ENCODE data around the gene SEMA4C.
A peak's percentile ranks its signal among the peaks of the same experiment; 100 is the strongest.

The SEMA4C gene

DNA sequence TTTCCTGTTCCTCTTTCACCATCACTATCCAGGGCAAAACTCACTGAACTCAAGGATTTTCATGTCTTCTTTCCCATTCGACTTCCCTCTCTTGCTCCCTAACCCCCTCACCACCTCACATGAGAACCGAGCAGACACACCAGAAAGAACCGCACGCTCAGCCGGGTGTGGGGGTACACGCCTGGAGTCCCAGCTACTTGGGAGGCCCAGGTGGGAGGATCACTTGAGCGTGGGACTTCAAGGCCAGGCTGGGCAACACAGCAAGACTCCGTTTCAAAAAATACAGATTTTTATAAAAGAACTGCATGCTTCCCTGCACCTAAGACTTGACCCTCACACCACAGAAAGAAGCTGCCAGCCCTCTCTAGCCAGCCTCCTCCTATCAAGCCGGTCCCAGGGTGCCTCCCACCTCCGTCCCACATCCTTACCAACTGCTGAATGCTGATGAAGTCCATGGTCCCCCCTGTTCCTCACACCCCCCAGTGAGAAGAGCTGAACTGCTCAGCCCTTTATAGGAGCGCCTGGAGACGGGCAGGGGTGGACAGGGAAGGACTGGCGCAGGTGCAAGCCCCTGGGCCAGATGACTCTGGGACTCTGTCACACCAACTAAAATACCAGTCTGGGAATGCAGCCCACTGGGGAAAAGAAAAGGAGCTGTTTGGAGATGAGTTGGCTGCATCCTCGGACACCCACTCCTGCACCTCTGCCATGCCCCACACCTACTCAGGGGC lies 26.2 kb downstream of the SEMA4C start, which contains the start of gene ANKRD23:
ANKRD23 (minus strand) TSS at position 484 of the 731 bp plus-strand sequence; CDS start at position 455, 29 bp downstream.
- TF ChIP-seq POLR2A (IDR thresholded peaks at IDR 0.05; ENCODE audit: low read length) (no peak), GATA1 (IDR thresholded peaks at IDR 0.05; ENCODE audit: low read depth, low read length) (no peak)
- no peak for DNase-seq

DNA sequence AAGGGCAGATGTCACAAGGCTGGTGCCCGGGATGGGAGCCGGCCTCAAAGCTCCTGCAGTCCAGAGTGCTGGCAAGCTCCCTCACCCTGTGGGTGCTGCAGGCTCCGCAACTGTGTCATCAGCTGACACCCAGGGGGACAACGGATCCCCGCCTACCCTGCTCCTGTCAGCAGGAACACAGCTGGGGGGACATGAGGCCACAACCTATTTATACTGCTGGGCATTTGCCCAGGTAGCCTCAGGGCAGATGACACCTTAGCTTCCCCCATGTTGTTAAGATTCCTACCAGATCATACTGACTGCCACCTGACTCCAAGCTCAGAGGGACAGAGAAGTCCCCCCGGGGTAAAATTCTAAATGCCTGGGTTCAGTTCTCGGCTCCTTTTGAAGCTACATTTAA lies 27.3 kb downstream of the SEMA4C start:
- no peak for TF ChIP-seq POLR2A (IDR thresholded peaks at IDR 0.05; ENCODE audit: low read length)
- no peak for TF ChIP-seq GATA1 (IDR thresholded peaks at IDR 0.05; ENCODE audit: low read depth, low read length)
- no peak for DNase-seq

DNA sequence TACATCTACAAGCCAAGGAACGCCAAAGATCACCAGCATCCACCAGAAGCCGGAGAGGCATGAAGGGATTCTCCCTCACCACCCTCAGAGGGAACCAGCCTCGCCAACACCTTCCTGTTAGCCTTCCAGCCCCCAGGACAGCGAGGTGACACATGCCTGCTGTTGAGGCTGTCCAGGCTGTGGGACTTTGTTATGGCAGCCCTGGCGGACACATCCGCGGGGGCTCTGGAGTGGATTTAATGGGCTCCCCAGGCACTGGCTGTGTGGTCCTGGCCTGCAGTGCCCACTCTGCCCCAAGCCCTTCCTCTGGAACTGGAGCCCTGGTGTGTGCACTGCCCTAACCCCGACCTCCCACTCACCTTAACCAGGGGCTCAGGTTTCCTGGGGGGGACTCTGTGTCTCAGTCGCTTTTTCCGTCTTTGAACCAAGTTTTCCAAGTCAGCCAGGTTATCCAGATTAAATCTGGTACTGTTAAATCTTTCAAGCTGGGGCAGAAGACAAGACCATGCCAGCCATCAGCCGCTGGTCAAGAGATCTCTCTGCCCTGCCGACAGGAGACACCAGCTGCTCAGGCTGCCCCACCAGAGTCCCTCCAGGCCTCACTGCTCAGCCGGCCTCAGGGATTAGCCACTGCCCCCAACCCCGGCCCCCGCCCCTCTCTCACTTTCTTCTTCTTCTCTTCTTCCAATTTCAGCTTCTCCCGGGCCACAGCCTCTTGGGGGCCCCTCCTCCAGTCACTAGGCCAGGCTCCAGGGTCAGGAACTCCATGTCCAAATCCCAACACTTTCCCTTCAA lies 28.0 kb downstream of the SEMA4C start:
- no peak for DNase-seq
- TF ChIP-seq GATA1 (IDR thresholded peaks at IDR 0.05; ENCODE audit: low read depth, low read length) (no peak), POLR2A (IDR thresholded peaks at IDR 0.05; ENCODE audit: low read length) (no peak)

DNA sequence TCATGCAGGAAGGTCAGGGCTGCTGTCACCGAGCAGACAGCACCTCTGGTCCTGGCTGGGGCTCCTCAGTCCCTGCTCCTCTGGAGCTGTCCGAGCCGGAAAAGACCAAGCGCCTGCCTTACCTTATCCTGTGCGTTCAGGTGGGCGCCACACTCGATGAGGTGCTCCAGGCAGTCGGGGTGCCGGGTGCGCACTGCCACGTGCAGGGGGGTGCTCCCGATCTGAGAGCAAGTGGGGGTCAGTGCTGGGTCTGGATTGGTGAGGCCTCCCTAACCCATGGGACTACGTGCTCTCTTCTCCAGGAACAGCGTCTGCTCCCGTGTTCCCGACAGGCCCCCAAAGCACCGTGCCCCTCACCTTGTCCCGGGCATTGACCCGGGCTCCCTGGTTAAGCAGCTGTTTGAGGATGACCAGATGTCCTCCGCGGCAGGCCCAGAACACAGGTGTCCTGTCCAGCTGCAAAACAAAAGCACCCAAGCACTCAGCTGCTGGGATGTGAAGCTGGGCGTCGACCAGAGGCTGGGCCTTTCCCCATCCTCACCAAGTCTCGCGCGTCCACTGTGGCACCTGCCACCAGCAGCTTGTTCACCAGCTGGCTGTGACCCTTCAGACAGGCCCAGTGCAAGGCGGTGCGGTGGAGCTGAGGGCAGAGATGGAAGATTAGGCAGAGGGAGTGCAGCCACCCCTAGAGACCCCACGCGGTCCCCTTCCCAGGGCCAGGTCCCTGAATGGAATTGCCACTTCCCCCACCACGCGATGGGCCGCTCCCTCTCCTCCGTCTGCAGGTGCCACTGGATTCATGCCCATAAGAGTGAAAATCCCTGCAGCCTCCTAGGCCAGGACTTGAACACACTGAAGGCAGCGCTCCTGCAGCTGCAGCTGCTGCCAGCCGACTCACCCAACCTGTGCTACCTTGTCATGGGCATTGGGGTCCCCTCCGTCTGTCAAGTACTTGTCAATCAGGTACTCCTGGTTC lies 29.7 kb downstream of the SEMA4C start:
- TF ChIP-seq POLR2A (IDR thresholded peaks at IDR 0.05; ENCODE audit: low read length) (no peak), GATA1 (IDR thresholded peaks at IDR 0.05; ENCODE audit: low read depth, low read length) (no peak)
- DNase-seq = no peak

DNA sequence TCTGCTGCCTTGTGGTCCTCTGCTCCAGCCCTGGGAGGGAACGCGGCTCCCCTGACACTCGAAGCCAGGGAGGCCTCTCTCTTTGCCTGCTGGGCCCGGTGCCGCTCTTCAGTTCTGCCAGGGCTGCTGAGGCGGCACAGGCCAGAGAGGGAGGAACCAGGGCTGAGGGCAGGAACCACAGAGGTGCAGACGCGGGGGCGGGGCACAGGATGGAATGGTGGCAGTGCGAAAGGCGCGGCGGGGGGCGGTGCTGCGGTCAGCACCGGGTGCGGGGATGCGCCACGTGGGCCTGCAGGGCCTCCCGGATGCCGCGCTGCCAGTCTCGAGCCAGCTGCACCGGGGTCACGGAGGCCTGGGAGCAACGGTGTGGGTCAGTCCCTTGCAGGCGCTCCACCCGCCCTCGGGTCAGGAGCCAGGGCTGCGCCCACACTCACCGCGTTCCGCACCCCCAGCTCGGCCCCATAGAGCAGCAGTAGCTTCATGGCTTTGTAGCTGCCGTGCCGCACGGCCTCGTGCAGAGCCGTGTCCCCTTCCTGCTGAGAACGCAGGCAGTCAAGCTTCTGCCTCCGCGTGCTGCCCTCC lies 30.5 kb downstream of the SEMA4C start:
- peak in 1 of 2 experiments; percentile 34 for DNase-seq

DNA sequence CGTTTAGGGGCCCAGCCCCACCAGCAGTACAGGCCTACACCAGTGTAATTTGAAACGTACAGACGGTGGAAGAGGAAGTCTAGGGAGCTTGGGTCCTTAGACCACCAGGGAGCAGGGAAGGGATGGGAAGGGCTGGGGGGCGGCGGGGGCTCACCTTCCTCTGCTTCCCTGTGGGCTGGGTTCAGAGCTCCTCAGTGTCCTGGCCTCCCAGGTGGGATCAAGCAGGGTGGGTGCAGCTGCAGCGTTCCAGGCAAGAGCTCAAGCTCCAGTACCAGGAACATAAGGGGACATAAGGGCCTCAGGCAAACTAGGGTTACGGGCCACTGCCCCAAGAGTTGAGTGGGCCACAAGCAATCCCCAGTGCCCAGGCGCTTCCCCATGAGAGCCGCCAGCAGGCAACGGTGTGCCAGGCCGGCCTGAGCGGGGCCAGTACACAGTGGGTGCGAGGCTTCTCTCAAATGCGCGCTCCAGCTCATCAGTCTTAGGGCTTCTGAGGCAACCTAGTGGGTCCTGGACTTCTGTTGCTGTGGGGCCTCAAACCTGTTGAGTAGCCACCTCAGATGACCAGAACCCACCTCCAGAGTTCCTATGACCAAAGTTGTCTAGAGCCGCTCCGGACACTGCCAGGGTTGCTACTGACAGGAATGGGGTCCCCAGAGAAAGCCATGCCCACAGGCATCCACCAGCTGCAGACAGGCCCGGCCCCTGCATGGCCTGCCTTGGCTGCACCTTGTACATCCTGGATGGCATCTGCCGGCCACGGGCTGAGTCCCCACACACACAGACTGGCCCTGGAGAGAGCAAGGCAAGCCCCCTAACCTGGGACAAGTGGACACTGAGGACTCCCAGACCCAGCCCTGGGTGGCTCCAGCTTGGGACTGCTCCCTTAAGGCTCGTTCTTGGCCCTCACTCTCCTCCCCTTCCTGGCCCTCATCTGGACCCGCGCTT lies 31.3 kb downstream of the SEMA4C start:
- no peak for DNase-seq
- TF ChIP-seq GATA1 (IDR thresholded peaks at IDR 0.05; ENCODE audit: low read depth, low read length) (no peak), POLR2A (IDR thresholded peaks at IDR 0.05; ENCODE audit: low read length) (no peak)

More for the DNA sequence above, 30.5 kb downstream of the SEMA4C start:
- no peak for TF ChIP-seq POLR2A (IDR thresholded peaks at IDR 0.05; ENCODE audit: low read length)

DNA sequence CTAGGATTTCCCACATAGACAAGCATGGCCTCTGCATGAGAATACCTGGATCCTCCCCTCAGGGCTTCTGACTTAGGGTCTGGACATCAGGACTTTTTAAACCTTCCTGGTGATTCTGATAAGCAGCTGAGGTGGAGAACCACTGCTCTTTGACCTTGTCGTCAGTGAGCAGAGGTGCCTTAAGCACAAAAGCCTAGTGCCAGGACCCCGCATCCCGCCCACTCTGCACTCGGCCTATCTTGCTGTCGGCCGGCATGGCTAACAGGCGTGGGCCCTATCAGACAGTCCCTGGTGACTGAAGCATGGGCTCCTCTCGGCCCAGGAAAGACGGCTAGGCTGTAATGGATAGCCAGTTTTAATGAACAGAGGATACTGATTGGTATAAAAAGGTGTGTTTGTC lies 32.3 kb downstream of the SEMA4C start:
- TF ChIP-seq GATA1 (IDR thresholded peaks at IDR 0.05; ENCODE audit: low read depth, low read length) (no peak), POLR2A (IDR thresholded peaks at IDR 0.05; ENCODE audit: low read length) (no peak)
- no peak for DNase-seq

DNA sequence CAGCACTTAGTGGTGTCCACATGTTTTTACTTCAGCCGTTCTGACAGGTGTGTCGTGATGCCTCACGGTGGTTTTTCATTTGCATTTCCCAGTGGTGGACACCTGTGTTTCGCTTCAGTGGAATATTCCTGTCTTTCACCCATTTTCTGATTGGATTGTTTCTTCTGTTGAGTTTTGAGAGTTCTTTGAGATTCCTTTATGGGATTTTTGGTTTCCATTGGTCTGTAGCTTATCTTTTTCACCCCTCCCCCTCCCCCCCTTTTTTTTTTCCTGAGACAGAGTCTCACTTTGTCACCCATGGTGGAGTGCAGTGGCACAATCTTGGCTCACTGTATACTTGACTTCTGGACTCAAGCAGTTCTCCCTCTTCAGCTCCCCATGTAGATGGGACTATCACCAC lies 34.0 kb downstream of the SEMA4C start:
- TF ChIP-seq POLR2A (IDR thresholded peaks at IDR 0.05; ENCODE audit: low read length) = no peak
- TF ChIP-seq GATA1 (IDR thresholded peaks at IDR 0.05; ENCODE audit: low read depth, low read length) = no peak
- no peak for DNase-seq

DNA sequence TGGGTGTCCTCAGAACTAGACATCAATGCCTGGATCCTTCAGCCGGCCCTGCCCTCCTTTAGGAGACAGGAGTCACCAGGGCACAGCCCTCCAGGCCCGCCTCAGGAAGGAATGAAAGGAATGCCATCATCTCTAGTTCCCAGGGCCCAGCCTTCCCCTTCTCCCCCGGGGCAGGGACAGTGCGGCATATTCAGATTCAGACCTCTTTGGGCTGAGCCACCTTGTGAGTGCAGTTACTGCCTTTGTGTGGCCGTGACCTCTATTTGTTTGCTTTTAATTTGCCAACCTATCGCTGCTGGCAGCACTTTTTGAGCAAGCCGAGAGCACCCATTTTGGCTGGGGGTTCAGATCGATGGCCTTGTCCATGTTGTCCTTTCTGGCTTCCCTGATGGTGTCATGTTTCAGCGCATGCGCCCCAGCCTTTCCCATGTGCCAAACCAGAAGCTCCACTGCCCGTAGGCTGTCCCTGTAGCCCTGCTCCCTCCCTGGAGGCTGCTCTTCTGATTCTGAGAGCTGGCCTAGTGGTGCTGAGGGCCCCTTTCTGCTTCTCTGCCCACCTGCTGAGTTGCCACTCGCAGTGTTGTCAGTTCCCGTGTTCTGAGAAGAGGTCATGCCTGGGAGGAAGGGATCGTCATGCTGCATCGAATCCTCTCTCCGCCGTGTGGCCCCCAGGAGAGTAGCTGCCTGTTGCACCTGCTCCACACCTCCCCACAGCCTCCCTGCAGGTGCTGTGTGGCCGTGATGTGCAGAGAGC lies 36.9 kb downstream of the SEMA4C start:
- no peak for DNase-seq
- TF ChIP-seq GATA1 (IDR thresholded peaks at IDR 0.05; ENCODE audit: low read depth, low read length) (no peak), POLR2A (IDR thresholded peaks at IDR 0.05; ENCODE audit: low read length) (no peak)

DNA sequence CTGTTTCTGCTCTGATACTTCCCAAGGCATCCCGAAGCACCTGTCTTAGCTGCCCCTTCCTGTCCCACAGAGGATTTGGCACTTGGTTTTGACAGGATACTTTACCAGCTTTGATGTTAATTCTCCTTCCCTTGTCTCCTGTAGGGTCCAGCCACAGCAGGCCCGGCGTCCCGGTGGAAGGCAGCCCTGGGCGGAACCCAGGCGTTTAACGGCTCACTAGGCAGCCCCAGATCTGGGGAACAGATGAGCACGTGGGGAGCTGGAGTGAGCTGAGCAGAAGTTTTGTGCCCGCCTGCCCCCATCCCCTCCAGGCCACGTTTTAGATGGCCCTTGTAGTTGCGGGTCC lies 37.5 kb downstream of the SEMA4C start:
- TF ChIP-seq POLR2A (IDR thresholded peaks at IDR 0.05; ENCODE audit: low read length) (no peak), GATA1 (IDR thresholded peaks at IDR 0.05; ENCODE audit: low read depth, low read length) (no peak)
- no peak for DNase-seq

DNA sequence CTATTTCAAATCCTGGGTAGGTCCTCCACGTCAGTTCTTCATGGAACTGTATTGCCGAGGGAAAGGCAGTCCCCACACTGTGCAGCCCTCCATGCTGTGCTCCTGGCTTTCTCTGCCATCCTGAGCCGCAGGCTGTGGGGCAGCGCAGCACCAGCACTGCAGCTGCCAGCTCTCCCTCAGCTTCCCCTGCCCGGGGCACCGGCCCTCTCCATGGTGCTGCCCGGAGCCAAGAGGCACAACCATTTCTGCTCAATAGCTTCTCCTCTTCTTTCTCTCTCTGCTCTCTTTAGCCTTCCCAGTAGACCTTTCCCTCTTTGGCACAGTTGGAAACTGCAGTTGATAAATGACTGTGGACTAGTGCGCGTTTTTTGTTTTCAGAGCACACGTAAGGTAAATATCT lies 38.2 kb downstream of the SEMA4C start:
- DNase-seq = no peak
- TF ChIP-seq POLR2A (IDR thresholded peaks at IDR 0.05; ENCODE audit: low read length) (no peak), GATA1 (IDR thresholded peaks at IDR 0.05; ENCODE audit: low read depth, low read length) (no peak)

DNA sequence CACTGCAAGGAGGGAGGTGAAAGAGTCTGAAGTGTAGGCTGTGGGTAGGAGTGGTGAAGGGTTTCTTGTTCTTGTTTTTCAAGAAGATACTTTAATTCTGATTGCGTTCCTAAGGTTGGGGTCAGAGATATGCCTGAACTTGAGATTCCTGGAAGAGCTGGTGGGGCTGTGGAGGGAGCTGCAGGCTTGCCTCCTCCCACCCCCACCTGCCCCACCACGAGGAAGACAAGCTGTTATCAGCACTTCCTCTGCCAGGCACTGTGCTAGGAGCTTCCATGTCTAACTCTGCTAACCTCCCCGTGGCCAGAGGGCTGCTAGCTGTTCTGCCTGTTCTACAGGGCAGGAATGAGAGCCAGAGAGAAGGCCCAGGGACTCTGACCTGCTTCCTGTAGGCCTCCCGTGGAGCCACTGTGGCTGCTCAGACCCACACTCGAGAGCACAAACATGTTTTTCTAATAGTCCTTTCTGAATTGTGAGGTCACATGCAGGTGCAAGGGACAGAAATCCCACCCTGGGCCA lies 39.8 kb downstream of the SEMA4C start:
- TF ChIP-seq GATA1 (IDR thresholded peaks at IDR 0.05; ENCODE audit: low read depth, low read length) = no peak
- TF ChIP-seq POLR2A (IDR thresholded peaks at IDR 0.05; ENCODE audit: low read length) = no peak
- no peak for DNase-seq
